H9 (cell line): Measurements from ENCODE around the gene TTC1. TPM values are rescaled to one million over a fixed set of nuclear protein-coding genes. Genes with fewer than 3 reads are reported as not detected.

Source experiments
- DNase-seq: peaks from one replicate; pipeline ENCODE4 v3.0.0-alpha.2; 2017
- H2AFZ ChIP-seq: one replicate; pipeline ENCODE4 v1.6.1; 2013; ENCODE audit warnings: mild to moderate bottlenecking, low read length, control low read depth, moderate library complexity
- H2AK5ac ChIP-seq: 2 replicates; pipeline ENCODE4 v1.6.1; 2013; ENCODE audit warnings: low read length, control low read depth, mixed read lengths; ENCODE audit not compliant: insufficient read length
- H2BK120ac ChIP-seq: one replicate; pipeline ENCODE4 v1.6.1; 2013; ENCODE audit warnings: low read depth, mild to moderate bottlenecking, low read length, control low read depth, inconsistent platforms; ENCODE audit not compliant: poor library complexity, severe bottlenecking
- H2BK12ac ChIP-seq: 2 replicates; pipeline ENCODE4 v1.6.1; 2013; ENCODE audit warnings: low read length, control low read depth, mixed read lengths, low read depth; ENCODE audit not compliant: insufficient read length
- H2BK15ac ChIP-seq: 2 replicates; pipeline ENCODE4 v1.6.1; 2013; ENCODE audit warnings: low read depth, low read length, control low read depth
- H2BK20ac ChIP-seq: one replicate; pipeline ENCODE4 v1.6.1; 2013; ENCODE audit warnings: low read depth, mild to moderate bottlenecking, low read length, control low read depth, inconsistent platforms; ENCODE audit not compliant: poor library complexity, severe bottlenecking
- H2BK5ac ChIP-seq: 2 replicates; pipeline ENCODE4 v1.6.1; 2013; ENCODE audit warnings: low read length, control low read depth, mixed read lengths; ENCODE audit not compliant: insufficient read length
- H3K14ac ChIP-seq: 2 replicates; pipeline ENCODE4 v1.6.1; 2013; ENCODE audit warnings: low read length, control low read depth; ENCODE audit not compliant: insufficient read depth
- H3K18ac ChIP-seq: 2 replicates; pipeline ENCODE4 v1.6.1; 2013; ENCODE audit warnings: low read depth, mild to moderate bottlenecking, mixed read lengths, low read length, control low read depth; ENCODE audit not compliant: insufficient read length
- H3K23ac ChIP-seq: 2 replicates; pipeline ENCODE4 v1.6.1; 2013; ENCODE audit warnings: low read length, control low read depth, mixed read lengths, low read depth; ENCODE audit not compliant: insufficient read length
- H3K23me2 ChIP-seq: 2 replicates; pipeline ENCODE4 v1.6.1; 2013; ENCODE audit warnings: low read depth, mild to moderate bottlenecking, mixed read lengths, low read length, control low read depth; ENCODE audit not compliant: insufficient read length, poor library complexity, severe bottlenecking
- H3K27ac ChIP-seq: 2 replicates; pipeline ENCODE4 v1.5.1; 2013; ENCODE audit warnings: low read length, control low read depth, mixed read lengths, low read depth; ENCODE audit not compliant: insufficient read length
- H3K27me3 ChIP-seq: 2 replicates; pipeline ENCODE4 v1.6.1; 2013; ENCODE audit warnings: low read length, control low read depth, inconsistent platforms; ENCODE audit not compliant: insufficient read depth
- H3K4ac ChIP-seq: 2 replicates; pipeline ENCODE4 v1.6.1; 2013; ENCODE audit warnings: low read depth, mild to moderate bottlenecking, control low read depth, inconsistent platforms, low read length, moderate library complexity
- H3K4me1 ChIP-seq: 2 replicates; pipeline ENCODE4 v1.6.1; 2013; ENCODE audit warnings: low read length, control low read depth, inconsistent platforms; ENCODE audit not compliant: insufficient read depth
- H3K4me2 ChIP-seq: 2 replicates; pipeline ENCODE4 v1.6.1; 2013; ENCODE audit warnings: low read length, control low read depth, mixed read lengths; ENCODE audit not compliant: insufficient read length, insufficient read depth
- H3K56ac ChIP-seq: 2 replicates; pipeline ENCODE4 v1.6.1; 2013; ENCODE audit warnings: low read depth, mild to moderate bottlenecking, mixed read lengths, low read length, control low read depth; ENCODE audit not compliant: insufficient read length
- H3K79me1 ChIP-seq: 2 replicates; pipeline ENCODE4 v1.6.1; 2013; ENCODE audit warnings: low read depth, mild to moderate bottlenecking, moderate library complexity, low read length, control low read depth, inconsistent platforms; ENCODE audit not compliant: insufficient read depth, poor library complexity, severe bottlenecking
- H3K79me2 ChIP-seq: 2 replicates; pipeline ENCODE4 v1.6.1; 2013; ENCODE audit warnings: low read length, control low read depth, inconsistent platforms; ENCODE audit not compliant: insufficient read depth
- H3K9ac ChIP-seq: 2 replicates; pipeline ENCODE4 v1.6.1; 2013; ENCODE audit warnings: low read length, control low read depth, mixed read lengths; ENCODE audit not compliant: insufficient read length; ENCODE audit errors: extremely low read depth
- H3K9me3 ChIP-seq: one replicate; pipeline ENCODE4 v1.6.1; 2013; ENCODE audit warnings: low read depth, low read length, inconsistent platforms; ENCODE audit not compliant: control insufficient read depth
- H3T11ph ChIP-seq: one replicate; pipeline ENCODE4 v1.6.1; 2013; ENCODE audit warnings: mild to moderate bottlenecking, low read length, control low read depth, inconsistent platforms
- H4K20me1 ChIP-seq: one replicate; pipeline ENCODE4 v1.6.1; 2013; ENCODE audit not compliant: control insufficient read depth, insufficient read length, insufficient read depth
- H4K5ac ChIP-seq: 2 replicates; pipeline ENCODE4 v1.6.1; 2013; ENCODE audit warnings: low read depth, mild to moderate bottlenecking, mixed read lengths, low read length, control low read depth; ENCODE audit not compliant: insufficient read length
- H4K8ac ChIP-seq: replicated peaks from 2 replicates; pipeline ENCODE4 v1.6.1; 2013; ENCODE audit warnings: low read length, control low read depth, mixed read lengths, low read depth; ENCODE audit not compliant: insufficient read length
- H4K91ac ChIP-seq: 2 replicates; pipeline ENCODE4 v1.6.1; 2013; ENCODE audit warnings: low read depth, mild to moderate bottlenecking, moderate library complexity, mixed read lengths, low read length, control low read depth; ENCODE audit not compliant: insufficient read length
- H3K27ac Mint-ChIP-seq, 3 experiments: 2 replicates in 2 of 3; 3 replicates in 1 of 3; pipeline ENCODE4 v1.8.0; 2020 to 2021; ENCODE audit warnings: mixed read lengths in 3 of 3, mild to moderate bottlenecking in 1 of 3, moderate library complexity in 1 of 3
- H3K27me3 Mint-ChIP-seq: 2 replicates; pipeline ENCODE4 v1.8.0; 2021; ENCODE audit warnings: low read depth, mild to moderate bottlenecking, moderate library complexity, mixed read lengths
- H3K36me3 Mint-ChIP-seq, 3 experiments: 2 replicates in 2 of 3; 3 replicates in 1 of 3; pipeline ENCODE4 v1.8.0; 2020 to 2021; ENCODE audit warnings: low read depth in 3 of 3, mixed read lengths in 3 of 3; ENCODE audit not compliant: insufficient read depth in 1 of 3
- H3K4me1 Mint-ChIP-seq, 2 experiments: 2 replicates each; pipeline ENCODE4 v1.8.0; 2020; ENCODE audit warnings: mixed read lengths in 2 of 2
- H3K4me3 Mint-ChIP-seq, 2 experiments: 2 replicates in 1 of 2; 3 replicates in 1 of 2; pipeline ENCODE4 v1.8.0; 2020 to 2021; ENCODE audit warnings: mild to moderate bottlenecking in 2 of 2, mixed read lengths in 2 of 2, moderate library complexity in 1 of 2
- H3K9me3 Mint-ChIP-seq, 2 experiments: 2 replicates in 1 of 2; 3 replicates in 1 of 2; pipeline ENCODE4 v1.8.0; 2020; ENCODE audit warnings: mild to moderate bottlenecking in 2 of 2, mixed read lengths in 2 of 2, moderate library complexity in 1 of 2
- CTCF ChIP-seq: fragments of 200-600 bp; sonication (generic); conservative IDR thresholded peaks from 3 replicates; pipeline ENCODE4 v1.8.0; 2021; ENCODE audit warnings: antibody characterized with exemption, mild to moderate bottlenecking
- WGBS: extraction: QIAGEN DNeasy Blood & Tissue Kit; methylation state at CpG from one replicate; pipeline ENCODE4 v1.1.7; 2013; ENCODE audit warnings: missing lambda C conversion rate, low lambda C conversion rate, mixed read lengths; ENCODE audit not compliant: insufficient read length; ENCODE audit errors: extremely low coverage; 5-methylcytosine and 5-hydroxymethylcytosine counted together
- total RNA-seq: library from RNA; stranded (reverse); gene quantifications from 2 replicates; pipeline ENCODE4 v1.2.1, GENCODE V29; 2021

The TTC1 gene
- total RNA-seq, 1 experiment from 2014 or later: 62.6 TPM

GRCh38 chr5:160020266-160020770 is 11.4 kb downstream of the TTC1 start:
- Histone ChIP-seq H3K14ac (no peak overlapping the region), H2AK5ac (no peak overlapping the region), H4K8ac (no peak overlapping the region), H3T11ph (no peak overlapping the region), H4K20me1 (no peaks in the 10 kb centered on the region), H3K56ac (no peak overlapping the region), H3K79me2 (peaks cover 2% of the 10 kb centered on the region; the same call in 1 of the 2 replicates), H3K27ac (no peak overlapping the region), H4K5ac (no peak overlapping the region), H3K9me3 (no peaks in the 10 kb centered on the region), H2BK120ac (no peak overlapping the region), H3K79me1 (peaks cover 4% of the 10 kb centered on the region), H2BK5ac (no peak overlapping the region), H3K9ac (no peak overlapping the region), H4K91ac (no peak overlapping the region), H3K23me2 (no peaks in the 10 kb centered on the region), H2BK20ac (no peak overlapping the region), H3K27me3 (no peaks in the 10 kb centered on the region), H2BK15ac (no peak overlapping the region), H3K4me2 (no peak overlapping the region), H3K23ac (no peak overlapping the region), H3K4me1 (no peaks in the 10 kb centered on the region), H3K4ac (no peak overlapping the region), H2AFZ (no peak overlapping the region), H2BK12ac (no peak overlapping the region), H3K18ac (no peak overlapping the region)
- Mint-ChIP-seq H3K36me3 (peaks cover 2 to 34% (median 26%) of the 10 kb centered on the region in 3 experiments; a peak in 6 of 7 replicates), H3K4me1 (peaks cover 2 to 6% of the 10 kb centered on the region in 2 experiments; a peak in 3 of 4 replicates), H3K9me3 (no peaks in the 10 kb centered on the region), H3K27ac (no peak overlapping the region), H3K4me3 (no peak overlapping the region), H3K27me3 (no peaks in the 10 kb centered on the region)
- no peak for DNase-seq
- no CpG with 5 or more reads among the region's 7 CpGs for WGBS
- TF ChIP-seq CTCF: no peak
